GM19395 (cell line): ENCODE data around the gene VAMP8.
"Not testable (repeated sequence)": the region's sequence is repeated elsewhere in the genome, so short reads cannot be mapped to it uniquely, and the experiment has no call there.

Experiments used
- ATAC-seq: cut with Tn5 transposase; IDR thresholded peaks from one replicate; pipeline ENCODE4 v1.9.1; 2021; ENCODE audit warnings: mild to moderate bottlenecking, moderate library complexity; ENCODE audit not compliant: unreplicated experiment

VAMP8 gene

DNA sequence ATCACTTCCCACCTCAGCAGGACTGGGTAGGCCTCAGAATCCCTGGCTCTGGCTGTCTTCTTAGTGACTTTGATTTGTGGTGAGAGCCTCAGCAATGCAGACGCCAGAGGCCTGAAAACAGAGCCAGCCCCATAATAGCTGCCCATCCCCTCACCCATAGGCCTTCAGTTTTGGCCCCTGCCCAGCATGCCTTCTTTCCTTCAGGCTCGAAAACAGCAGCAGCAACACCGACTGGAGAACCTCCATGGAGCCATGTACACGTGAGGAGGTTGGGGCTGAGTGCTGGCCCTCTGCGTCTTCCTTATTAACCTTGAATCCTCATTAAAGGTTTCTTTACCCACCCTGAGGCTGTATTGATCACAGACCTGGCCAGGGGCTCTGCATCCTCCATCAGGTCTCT is 19.9 kb downstream of the VAMP8 start:
- no peak for ATAC-seq

GRCh38 chr2:85598594-85599340 is 21.4 kb downstream of the VAMP8 start:
- ATAC-seq = no peak

DNA sequence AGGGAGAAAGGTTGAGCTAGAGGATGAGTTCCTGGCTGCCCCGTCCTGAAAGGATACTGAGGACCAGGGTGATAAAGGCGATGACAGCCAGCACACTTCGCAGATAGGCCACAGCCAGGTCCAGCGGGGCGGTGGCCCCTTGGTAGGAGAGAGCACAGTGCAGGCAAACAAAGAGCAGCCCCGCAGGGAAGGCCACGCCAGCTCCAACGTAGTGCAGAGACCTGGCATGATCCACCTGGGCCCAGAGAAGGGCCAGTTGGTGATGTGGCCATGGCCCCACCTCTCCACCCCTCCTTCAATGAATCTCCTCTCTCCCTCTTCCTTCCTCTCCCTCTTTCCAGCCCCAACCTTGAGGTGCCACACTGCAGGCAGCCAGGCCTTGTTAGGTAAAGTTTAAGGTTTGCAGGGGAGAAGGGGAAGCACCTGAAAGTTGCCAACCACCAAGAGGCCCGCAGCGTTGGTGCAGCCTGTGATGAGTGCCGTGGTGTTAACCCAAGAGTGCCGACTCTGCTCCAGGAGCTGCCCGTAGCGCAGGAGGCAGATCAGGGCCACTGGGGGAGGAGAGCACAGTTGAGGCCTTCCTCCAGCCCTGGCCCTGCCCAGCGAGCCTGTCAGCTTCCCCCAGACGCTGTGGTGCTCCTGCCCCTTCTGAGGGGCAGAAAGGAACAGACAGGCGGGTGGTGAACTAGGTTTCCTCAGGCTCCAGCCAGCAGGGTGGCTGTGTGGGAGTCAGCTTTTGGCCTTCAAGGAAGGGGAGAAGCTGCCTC is 22.3 kb downstream of the VAMP8 start:
- ATAC-seq = no peak

DNA sequence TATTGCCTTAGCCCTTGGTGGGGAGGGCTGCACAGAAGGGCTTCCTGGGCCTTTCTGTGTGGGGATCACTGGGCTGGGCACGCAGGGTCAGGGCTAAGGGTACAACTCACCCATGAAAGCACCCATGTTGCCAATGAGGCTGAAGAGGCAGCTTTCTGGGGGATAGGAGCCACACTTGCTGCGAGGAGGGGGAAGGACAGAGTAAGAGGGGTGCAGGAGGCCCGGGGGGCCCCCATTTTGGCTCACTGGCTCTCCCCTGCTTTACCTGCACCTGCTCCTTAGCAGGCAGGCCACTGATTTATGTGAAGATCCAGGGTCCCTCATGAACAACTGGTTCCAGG is 22.8 kb downstream of the VAMP8 start:
- no peak for ATAC-seq

GRCh38 chr2:85600951-85601770 is 23.8 kb downstream of the VAMP8 start:
- no peak for ATAC-seq

GRCh38 chr2:85601771-85602475 is 24.5 kb downstream of the VAMP8 start:
- ATAC-seq = peak; percentile 38

GRCh38 chr2:85602476-85603234 is 25.3 kb downstream of the VAMP8 start, which contains the start of gene TMEM150A:
TMEM150A (minus strand) TSS chr2:85602698; CDS start chr2:85601948, 750 bp downstream.
- ATAC-seq = peak; percentile 94

GRCh38 chr2:85604133-85604444 is 26.7 kb downstream of the VAMP8 start:
- ATAC-seq = not testable (repeated sequence)

- no peak for ATAC-seq
Measured at GRCh38 chr2:85604568-85605339, 27.4 kb downstream of the VAMP8 start.

- ATAC-seq = no peak
Measured at GRCh38 chr2:85605406-85606115, 28.2 kb downstream of the VAMP8 start.

DNA sequence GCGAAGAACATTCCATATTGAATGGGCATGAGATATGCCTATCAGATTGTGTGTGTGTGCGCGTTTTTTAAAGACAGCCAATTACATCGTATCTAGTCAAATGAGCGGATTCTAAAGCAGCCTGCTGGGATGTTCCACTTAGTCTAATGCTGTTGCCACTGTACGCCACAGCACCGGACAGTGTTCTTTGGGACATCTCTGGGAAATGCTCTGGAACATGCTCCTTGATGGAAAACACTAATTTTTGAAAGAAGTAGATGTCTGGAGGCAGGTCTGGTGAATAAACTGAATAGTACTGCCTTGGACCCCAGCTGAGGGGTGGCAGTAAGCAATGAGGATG is 28.7 kb downstream of the VAMP8 start:
- no peak for ATAC-seq

DNA sequence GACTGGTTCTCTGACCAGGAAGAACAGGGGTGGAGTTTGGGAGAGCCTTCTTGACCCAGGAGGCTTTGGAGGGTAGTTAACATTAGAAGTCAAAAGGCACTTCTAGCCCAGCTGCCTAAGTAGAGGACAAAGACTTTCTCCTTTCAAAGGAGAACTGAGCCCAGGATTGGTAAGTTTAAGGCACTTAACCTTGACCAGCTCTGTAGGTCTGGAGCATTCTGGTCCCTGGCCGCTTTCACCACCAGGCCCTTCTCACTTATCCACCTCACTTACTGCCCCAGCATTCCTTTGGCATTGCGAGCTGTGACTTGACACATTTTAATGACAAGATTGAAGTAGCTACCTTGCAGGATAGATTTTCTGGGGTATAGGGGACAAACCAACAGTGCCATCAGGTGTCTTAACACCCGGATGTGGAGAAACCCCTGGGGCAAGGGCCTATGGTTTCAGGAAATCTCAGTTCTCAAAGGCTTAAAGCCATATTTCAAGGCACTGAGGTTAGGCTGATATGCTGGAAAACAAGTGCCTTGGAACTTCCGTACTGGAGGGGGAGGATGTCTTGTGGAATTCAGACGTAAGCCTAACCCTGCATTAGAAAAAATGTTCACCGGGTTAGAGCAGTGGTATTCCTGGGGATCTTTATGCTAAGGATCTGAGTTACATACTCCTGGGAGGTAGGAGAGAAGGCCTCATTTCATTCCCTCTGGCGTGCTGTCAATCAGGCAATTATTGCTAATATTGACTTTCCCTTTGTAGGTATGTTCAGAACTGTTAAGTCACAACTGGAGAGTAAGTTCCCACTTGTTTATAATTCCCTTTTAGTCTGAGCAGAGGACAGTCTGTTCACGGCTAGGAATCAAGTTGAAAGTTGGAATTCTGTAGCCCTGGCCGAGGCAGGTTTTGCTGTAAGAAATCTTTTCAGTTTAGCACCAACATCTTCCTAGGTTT is 30.2 kb downstream of the VAMP8 start:
- ATAC-seq = no peak

GRCh38 chr2:85611217-85611704 is 33.9 kb downstream of the VAMP8 start:
- no peak for ATAC-seq

DNA sequence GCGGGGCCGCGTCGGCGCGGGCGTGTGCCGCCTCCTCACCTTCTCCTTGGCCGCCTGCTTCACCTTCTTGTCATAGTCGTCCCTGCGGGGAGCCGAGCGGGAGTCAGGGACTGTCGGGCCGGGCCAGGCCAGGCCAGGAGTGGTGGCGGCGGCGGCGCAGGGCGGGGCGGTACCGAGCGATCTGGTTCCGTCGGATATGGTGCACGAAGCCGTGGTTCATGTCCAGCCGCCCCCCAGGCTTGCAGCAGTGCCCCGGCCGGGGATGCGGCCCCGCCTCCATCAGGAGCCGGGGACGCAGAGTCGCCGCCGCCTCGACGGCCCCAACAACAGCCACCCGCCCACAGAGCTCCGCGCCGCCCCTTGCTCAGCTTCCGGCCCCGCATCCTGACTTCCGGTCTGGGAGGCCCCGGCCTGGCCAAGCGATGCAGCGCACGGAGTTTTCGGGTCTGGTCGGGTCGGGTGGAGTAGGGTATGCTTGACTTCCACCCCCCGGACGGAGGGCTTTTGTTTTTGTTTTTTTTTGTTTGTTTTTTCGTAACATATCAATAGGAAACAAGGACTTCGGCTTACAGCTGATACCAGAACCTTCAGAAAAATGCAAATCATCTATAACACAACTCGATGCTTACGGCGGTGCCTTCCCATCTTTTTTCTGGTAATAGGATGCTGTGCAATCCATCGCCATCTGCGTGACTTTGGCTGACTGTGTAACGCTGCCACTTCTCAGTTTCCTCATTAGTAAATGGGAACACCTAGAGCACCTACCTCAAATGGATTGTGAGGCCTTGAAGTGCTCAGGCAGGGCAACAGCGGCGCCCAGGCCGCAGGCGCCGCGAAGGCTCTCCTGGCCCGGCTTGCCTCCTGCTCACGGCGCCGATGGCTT is 34.6 kb downstream of the VAMP8 start, which contains the start of gene C2orf68:
TSS of gene C2orf68 (minus strand) at position 362 of the 883 bp plus-strand sequence. CDS start at position 280, 82 bp downstream.
- ATAC-seq = peak; percentile 74

DNA sequence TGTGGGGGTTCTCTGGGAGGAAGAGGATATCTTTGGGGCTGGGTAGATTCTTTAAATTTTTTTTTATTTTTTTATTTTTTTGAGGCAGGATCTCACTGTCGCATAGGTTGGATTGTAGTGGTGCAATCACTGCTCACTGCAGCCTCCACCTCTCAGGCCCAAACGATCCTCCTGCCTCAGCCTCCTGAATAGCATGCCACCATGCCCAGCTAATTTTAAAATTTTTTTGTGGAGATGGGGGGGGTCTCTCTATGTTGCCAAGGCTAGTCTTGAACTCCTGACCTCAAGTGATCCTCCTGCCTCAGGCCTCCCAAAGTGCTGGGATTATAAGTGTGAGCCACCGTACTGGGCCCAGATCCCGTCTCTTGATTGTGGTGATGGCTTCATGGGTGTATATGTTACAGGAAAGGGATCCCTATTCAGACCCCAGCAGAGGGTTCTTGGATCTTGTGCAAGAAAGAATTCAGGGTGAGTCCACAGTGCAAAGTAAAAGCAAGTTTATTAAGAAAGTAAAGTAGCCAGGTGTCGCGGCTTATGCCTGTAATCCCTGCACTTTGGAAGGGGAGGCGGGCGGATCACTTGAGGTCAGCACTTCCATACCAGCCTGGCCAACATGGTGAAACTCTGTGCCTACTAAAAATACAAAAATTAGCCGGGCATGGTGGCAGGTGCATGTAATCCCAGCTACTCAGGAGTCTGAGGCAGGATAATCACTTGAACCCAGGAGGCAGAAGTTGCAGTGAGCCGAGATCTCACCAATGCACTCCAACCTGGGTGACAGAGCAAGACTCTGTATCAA is 36.5 kb downstream of the VAMP8 start:
- ATAC-seq = no peak

- not testable (repeated sequence) for ATAC-seq
Measured at GRCh38 chr2:85614757-85615156, 37.4 kb downstream of the VAMP8 start.
